HepG2 (cell line): Measurements from ENCODE around the gene PCDHGA5. TPM values are rescaled to one million over a fixed set of nuclear protein-coding genes. Genes with fewer than 3 reads are reported as not detected.

ENCODE experiments used
- ATRX ChIP-seq: sonication (generic); formaldehyde crosslinking; IDR thresholded peaks from 2 replicates; pipeline ENCODE4 v1.4.0; 2020; ENCODE audit warnings: missing genetic modification reagents, borderline replicate concordance
- JUND ChIP-seq: sonication (generic); formaldehyde crosslinking; IDR thresholded peaks from 2 replicates; pipeline ENCODE4 v1.8.0; 2022; ENCODE audit warnings: mild to moderate bottlenecking, missing genetic modification reagents
- NFRKB ChIP-seq: fragments of 450-650 bp; IDR thresholded peaks from 2 replicates; pipeline ENCODE4 v1.6.1; 2017
- PRPF4 ChIP-seq: fragments of 200-400 bp; formaldehyde crosslinking; IDR thresholded peaks from 2 replicates; pipeline ENCODE4 v1.6.1; 2016; ENCODE audit warnings: low read length, low read depth; ENCODE audit not compliant: poor library complexity, severe bottlenecking
- RBAK ChIP-seq: sonication (generic); formaldehyde crosslinking; IDR thresholded peaks from 2 replicates; pipeline ENCODE4 v1.5.1; 2020; ENCODE audit warnings: mild to moderate bottlenecking, missing genetic modification reagents
- SOX5 ChIP-seq: IDR thresholded peaks from 2 replicates; pipeline ENCODE4 v1.6.1; 2016; ENCODE audit warnings: borderline replicate concordance
- ZNF431 ChIP-seq: sonication (generic); formaldehyde crosslinking; IDR thresholded peaks from 2 replicates; pipeline ENCODE4 v1.9.0; 2022; ENCODE audit warnings: missing genetic modification reagents, low read depth, mild to moderate bottlenecking, borderline replicate concordance
- ZNF451 ChIP-seq: sonication (generic); formaldehyde crosslinking; IDR thresholded peaks from 2 replicates; pipeline ENCODE4 v1.5.0; 2020; ENCODE audit warnings: mild to moderate bottlenecking, missing genetic modification reagents
- ZNF460 ChIP-seq: sonication (generic); formaldehyde crosslinking; IDR thresholded peaks from 2 replicates; pipeline ENCODE4 v1.5.1; 2020; ENCODE audit warnings: missing genetic modification reagents, mild to moderate bottlenecking, borderline replicate concordance
- ZNF768 ChIP-seq: sonication (generic); formaldehyde crosslinking; IDR thresholded peaks from 2 replicates; pipeline ENCODE4 v1.4.0; 2020; ENCODE audit warnings: missing genetic modification reagents
- polyA plus RNA-seq, 8 experiments: library from polyadenylated mRNA; depleted of rRNA in 3 of 8; stranded (reverse) in 7 of 8; unstranded in 1 of 8; fragments of >200 nt; fragmentation: Illumina TruSeq in 4 of 8; extraction: Trizol in 4 of 8; gene quantifications; 2 replicates each; pipeline versions ENCODE4 v1.2.1 to v1.2.3, GENCODE V29; 2011 to 2016; ENCODE audit warnings: low read depth in 4 of 8, missing spikeins in 1 of 8, mixed read lengths in 1 of 8; ENCODE audit not compliant: insufficient read depth in 1 of 8
- total RNA-seq, 5 experiments: library from RNA; depleted of rRNA; stranded (reverse); fragments of >200 nt; fragmentation: Illumina TruSeq; extraction: Trizol; gene quantifications; 2 replicates each; pipeline ENCODE4 v1.2.3, GENCODE V29; 2016; ENCODE audit warnings: low read depth in 1 of 5
- TF ChIP-seq, protein P1 (sequence below): sonication (generic); formaldehyde crosslinking; IDR thresholded peaks from 2 replicates; pipeline ENCODE4 v1.4.0; 2020; ENCODE audit warnings: missing genetic modification reagents, borderline replicate concordance
- TF ChIP-seq, protein P2 (sequence below): sonication (generic); formaldehyde crosslinking; IDR thresholded peaks from 2 replicates; pipeline ENCODE4 v1.5.0; 2020; ENCODE audit warnings: mild to moderate bottlenecking, low read depth, missing genetic modification reagents, borderline replicate concordance
- TF ChIP-seq, protein P3 (sequence below): IDR thresholded peaks from 2 replicates; pipeline ENCODE4 v1.6.1; 2016; ENCODE audit warnings: mild to moderate bottlenecking
- TF ChIP-seq, protein P4 (sequence below): sonication (generic); formaldehyde crosslinking; IDR thresholded peaks from 2 replicates; pipeline ENCODE4 v1.5.0; 2020; ENCODE audit warnings: missing genetic modification reagents, mild to moderate bottlenecking, borderline replicate concordance
- TF ChIP-seq, protein P5 (sequence below): IDR thresholded peaks from 2 replicates; pipeline ENCODE4 v1.6.1; 2018; ENCODE audit warnings: missing genetic modification reagents
- TF ChIP-seq, protein P6 (sequence below): sonication (generic); formaldehyde crosslinking; IDR thresholded peaks from 2 replicates; pipeline ENCODE4 v1.9.0; 2021; ENCODE audit warnings: missing genetic modification reagents, mild to moderate bottlenecking, borderline replicate concordance

Gene PCDHGA5
- total and polyA plus RNA-seq, 2 of the 13 experiments (the other 11 are each of a cell fraction or from before 2014, with no cell fraction given): 0.27 to 0.32 TPM

DNA sequence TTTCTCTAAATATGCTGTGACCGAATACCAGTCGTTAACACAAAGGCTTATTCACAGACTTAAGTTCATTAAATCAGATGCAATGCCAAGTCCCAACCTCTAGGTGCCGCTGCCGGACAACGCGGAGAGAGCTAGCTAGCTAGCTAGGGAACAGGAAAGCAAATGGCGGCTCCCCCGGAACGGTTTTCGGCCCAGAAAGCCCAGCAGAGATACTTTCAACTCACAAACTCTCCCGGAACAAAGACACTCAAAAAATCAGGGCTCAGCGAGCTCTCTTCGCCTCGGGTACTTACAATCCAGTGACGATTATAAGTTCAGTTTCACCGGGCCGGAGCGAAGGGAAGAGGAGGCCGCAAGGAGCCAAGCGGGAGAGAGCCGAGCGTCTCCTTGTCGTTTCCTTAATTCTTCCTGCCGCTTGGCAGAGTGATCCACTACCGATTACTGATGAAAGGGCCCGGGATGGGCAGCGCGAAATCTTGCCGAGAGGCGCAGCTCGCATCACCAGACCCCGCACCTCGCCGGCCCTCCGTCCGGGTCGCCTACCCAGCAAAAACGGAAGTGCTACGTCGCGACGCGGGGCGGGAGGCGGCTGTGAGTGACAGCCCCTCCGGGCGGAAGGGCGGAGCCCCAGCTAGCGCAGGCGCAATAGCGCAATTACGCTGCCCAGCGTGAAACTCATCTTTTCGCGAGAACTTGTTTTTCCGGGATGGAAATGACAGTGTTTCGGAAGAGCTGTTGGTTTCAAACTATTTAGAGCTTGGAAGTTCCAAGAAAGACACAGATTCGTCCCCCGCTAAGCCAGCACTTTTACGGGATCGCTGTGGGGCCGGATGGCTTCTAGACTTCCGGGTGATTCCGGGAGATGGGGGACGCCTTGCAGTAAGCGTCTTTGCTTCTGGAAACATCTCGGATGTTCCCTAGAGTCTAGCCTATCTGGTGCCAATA, 43.5 kb upstream of the PCDHGA5 start, which contains the start of gene TAF7 (continued):
- TF ChIP-seq, protein P1, sequence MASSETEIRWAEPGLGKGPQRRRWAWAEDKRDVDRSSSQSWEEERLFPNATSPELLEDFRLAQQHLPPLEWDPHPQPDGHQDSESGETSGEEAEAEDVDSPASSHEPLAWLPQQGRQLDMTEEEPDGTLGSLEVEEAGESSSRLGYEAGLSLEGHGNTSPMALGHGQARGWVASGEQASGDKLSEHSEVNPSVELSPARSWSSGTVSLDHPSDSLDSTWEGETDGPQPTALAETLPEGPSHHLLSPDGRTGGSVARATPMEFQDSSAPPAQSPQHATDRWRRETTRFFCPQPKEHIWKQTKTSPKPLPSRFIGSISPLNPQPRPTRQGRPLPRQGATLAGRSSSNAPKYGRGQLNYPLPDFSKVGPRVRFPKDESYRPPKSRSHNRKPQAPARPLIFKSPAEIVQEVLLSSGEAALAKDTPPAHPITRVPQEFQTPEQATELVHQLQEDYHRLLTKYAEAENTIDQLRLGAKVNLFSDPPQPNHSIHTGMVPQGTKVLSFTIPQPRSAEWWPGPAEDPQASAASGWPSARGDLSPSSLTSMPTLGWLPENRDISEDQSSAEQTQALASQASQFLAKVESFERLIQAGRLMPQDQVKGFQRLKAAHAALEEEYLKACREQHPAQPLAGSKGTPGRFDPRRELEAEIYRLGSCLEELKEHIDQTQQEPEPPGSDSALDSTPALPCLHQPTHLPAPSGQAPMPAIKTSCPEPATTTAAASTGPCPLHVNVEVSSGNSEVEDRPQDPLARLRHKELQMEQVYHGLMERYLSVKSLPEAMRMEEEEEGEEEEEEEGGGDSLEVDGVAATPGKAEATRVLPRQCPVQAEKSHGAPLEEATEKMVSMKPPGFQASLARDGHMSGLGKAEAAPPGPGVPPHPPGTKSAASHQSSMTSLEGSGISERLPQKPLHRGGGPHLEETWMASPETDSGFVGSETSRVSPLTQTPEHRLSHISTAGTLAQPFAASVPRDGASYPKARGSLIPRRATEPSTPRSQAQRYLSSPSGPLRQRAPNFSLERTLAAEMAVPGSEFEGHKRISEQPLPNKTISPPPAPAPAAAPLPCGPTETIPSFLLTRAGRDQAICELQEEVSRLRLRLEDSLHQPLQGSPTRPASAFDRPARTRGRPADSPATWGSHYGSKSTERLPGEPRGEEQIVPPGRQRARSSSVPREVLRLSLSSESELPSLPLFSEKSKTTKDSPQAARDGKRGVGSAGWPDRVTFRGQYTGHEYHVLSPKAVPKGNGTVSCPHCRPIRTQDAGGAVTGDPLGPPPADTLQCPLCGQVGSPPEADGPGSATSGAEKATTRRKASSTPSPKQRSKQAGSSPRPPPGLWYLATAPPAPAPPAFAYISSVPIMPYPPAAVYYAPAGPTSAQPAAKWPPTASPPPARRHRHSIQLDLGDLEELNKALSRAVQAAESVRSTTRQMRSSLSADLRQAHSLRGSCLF (CRISPR knock-in tag): no peak
- TF ChIP-seq ZNF451 (CRISPR knock-in tag): peak; percentile 84
- TF ChIP-seq SOX5 (CRISPR knock-in tag): peak; percentile 26; the same call in 1 of the 2 replicates
- TF ChIP-seq, protein P2, sequence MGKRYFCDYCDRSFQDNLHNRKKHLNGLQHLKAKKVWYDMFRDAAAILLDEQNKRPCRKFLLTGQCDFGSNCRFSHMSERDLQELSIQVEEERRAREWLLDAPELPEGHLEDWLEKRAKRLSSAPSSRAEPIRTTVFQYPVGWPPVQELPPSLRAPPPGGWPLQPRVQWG (CRISPR knock-in tag): no peak
- TF ChIP-seq, protein P3, sequence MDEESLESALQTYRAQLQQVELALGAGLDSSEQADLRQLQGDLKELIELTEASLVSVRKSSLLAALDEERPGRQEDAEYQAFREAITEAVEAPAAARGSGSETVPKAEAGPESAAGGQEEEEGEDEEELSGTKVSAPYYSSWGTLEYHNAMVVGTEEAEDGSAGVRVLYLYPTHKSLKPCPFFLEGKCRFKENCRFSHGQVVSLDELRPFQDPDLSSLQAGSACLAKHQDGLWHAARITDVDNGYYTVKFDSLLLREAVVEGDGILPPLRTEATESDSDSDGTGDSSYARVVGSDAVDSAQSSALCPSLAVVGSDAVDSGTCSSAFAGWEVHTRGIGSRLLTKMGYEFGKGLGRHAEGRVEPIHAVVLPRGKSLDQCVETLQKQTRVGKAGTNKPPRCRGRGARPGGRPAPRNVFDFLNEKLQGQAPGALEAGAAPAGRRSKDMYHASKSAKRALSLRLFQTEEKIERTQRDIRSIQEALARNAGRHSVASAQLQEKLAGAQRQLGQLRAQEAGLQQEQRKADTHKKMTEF (CRISPR knock-in tag): peak; percentile 83
- TF ChIP-seq, protein P4, sequence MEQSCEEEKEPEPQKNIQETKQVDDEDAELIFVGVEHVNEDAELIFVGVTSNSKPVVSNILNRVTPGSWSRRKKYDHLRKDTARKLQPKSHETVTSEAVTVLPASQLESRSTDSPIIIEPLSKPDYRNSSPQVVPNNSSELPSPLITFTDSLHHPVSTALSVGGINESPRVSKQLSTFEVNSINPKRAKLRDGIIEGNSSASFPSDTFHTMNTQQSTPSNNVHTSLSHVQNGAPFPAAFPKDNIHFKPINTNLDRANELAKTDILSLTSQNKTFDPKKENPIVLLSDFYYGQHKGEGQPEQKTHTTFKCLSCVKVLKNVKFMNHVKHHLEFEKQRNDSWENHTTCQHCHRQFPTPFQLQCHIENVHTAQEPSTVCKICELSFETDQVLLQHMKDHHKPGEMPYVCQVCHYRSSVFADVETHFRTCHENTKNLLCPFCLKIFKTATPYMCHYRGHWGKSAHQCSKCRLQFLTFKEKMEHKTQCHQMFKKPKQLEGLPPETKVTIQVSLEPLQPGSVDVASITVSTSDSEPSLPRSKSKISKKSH (CRISPR knock-in tag): peak; percentile 86; the same call in 1 of the 2 replicates
- 0 out of 2 replicates have a peak, but pooled peaks have one; percentile 11 for TF ChIP-seq ZNF431 (CRISPR knock-in tag)
- TF ChIP-seq ZNF768 (CRISPR knock-in tag): peak; percentile 61; the same call in 1 of the 2 replicates
- TF ChIP-seq, protein P5, sequence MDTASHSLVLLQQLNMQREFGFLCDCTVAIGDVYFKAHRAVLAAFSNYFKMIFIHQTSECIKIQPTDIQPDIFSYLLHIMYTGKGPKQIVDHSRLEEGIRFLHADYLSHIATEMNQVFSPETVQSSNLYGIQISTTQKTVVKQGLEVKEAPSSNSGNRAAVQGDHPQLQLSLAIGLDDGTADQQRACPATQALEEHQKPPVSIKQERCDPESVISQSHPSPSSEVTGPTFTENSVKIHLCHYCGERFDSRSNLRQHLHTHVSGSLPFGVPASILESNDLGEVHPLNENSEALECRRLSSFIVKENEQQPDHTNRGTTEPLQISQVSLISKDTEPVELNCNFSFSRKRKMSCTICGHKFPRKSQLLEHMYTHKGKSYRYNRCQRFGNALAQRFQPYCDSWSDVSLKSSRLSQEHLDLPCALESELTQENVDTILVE (CRISPR knock-in tag): no peak; the same call in 1 of the 2 replicates
- no peak for TF ChIP-seq NFRKB
- TF ChIP-seq JUND (CRISPR knock-in tag): no peak
- no peak; the same call in 1 of the 2 replicates for TF ChIP-seq ZNF460 (CRISPR knock-in tag)
- no peak for TF ChIP-seq PRPF4
- TF ChIP-seq RBAK (CRISPR knock-in tag): no peak
- TF ChIP-seq, protein P6, sequence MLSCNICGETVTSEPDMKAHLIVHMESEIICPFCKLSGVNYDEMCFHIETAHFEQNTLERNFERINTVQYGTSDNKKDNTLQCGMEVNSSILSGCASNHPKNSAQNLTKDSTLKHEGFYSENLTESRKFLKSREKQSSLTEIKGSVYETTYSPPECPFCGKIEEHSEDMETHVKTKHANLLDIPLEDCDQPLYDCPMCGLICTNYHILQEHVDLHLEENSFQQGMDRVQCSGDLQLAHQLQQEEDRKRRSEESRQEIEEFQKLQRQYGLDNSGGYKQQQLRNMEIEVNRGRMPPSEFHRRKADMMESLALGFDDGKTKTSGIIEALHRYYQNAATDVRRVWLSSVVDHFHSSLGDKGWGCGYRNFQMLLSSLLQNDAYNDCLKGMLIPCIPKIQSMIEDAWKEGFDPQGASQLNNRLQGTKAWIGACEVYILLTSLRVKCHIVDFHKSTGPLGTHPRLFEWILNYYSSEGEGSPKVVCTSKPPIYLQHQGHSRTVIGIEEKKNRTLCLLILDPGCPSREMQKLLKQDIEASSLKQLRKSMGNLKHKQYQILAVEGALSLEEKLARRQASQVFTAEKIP (CRISPR knock-in tag): no peak
- no peak for TF ChIP-seq ATRX (CRISPR knock-in tag)
